Jurkat, Clone E6-1 (cell line): ENCODE measurements around the gene VIPR1.

Experiments used
- DNase-seq: peaks from one replicate; pipeline ENCODE4 v3.0.0-alpha.2; 2011; ENCODE audit warnings: low read depth, low spot score
- H3K4me3 ChIP-seq: 2 replicates; pipeline ENCODE4 v1.5.1; 2011; ENCODE audit warnings: mild to moderate bottlenecking, low read length, control low read depth, moderate library complexity

VIPR1 gene

DNA sequence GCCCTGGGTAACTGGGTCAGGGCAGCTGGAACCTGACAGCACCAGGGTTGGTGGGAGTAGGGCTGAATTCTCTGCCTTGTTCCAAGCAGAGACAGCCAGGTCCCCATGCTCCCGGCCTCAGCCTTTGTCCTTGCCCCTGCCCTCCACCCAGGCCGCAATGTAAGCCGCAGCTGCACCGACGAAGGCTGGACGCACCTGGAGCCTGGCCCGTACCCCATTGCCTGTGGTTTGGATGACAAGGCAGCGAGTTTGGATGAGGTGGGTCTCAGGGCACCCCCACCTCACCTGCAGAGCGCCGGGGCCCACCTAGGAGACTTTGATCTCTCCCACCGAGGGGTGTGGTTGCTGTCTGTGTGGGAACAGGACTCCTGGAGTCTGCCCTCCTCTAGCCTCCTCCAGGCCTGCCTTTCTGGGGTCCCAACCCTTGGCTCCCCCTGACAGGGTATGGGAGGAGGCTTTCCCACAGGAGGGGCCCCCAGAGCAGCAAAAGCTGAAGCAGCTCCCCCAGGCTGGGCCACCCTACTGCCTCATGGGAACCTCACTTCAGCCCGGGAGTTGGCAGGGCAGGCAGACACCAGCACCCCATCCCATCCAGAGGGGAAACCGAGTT is 23.4 kb downstream of the VIPR1 start:
- no peak for DNase-seq
- no peak overlapping the region for H3K4me3 ChIP-seq

DNA sequence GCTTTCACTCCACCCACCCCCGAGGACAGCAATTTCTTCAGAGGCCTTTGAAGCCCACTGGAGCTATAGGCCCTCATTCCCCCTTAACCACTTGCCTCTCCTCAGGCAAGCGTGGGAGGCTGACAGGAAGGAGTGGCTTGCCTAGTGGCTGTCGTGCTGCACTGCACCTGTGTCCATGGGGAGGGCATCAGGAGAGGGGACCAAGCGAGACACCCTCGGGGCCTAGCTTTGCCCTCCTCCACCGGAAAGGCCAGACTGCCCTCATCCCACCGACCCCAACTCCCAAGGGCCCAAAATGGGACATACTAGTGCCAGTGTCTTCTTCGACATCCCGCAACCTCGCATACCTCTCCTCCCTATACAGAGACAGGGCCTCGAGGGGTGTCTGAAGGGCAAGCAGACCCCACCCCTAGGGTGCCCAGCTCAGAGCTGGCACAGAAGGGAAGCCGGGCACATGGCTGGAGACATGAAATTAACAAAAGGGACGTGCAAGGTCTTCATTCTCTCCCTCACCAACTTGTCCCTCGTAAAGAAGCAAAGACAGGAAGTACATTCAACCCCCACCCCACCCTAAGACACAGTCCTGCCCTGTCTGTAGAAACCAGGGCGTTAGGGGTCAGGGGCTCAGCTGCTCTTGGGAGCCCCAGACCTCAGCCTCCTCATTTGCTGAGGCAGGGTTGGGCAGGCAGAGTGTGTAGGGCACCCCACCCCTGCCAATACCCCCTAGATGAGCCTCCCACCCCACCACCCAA is 24.3 kb downstream of the VIPR1 start:
- no peak overlapping the region for H3K4me3 ChIP-seq
- DNase-seq: peak; percentile 53

DNA sequence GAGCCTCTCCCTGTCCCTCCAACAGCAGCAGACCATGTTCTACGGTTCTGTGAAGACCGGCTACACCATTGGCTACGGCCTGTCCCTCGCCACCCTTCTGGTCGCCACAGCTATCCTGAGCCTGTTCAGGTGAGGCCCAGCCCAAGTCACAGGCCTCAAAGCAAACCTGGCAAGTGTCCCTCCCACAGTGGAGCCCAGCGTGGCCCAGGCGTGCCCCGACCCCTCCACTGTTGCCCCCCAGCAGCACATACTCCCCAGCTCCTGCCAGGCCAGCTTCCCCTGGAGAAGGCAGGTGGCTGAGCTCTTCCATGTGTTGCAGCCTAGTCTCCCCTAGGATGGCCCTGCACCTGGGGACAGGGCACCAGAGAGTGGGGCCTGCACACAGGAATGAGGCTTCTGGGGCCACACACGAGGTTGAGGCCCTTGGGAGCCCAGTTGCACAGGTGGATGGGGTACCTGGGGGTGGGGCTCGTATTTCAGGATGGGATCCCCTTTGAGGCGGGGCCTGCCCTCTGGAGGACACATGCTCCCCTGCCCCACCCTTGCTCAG is 25.0 kb downstream of the VIPR1 start:
- H3K4me3 ChIP-seq: no peak overlapping the region
- DNase-seq: no peak

DNA sequence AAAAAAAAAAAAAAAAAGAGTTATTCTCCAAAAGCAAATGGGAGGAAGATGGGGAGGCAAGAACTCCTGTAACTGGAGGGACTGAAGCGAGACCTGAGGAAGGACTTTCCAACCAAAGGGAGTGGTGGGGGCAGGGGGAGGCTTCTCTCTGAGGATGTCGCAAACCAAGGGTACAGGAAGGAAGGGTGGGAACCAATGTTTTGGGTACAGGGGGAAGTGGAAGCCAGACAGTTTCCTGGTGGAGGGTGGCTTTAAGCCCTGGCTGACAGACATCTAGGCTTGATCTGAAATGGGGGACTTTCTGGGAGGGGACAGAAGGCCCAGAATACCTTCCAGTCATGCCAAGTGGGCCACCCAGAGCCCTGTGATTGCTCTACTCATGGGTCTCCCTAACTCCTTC is 27.0 kb downstream of the VIPR1 start:
- DNase-seq: no peak
- no peak overlapping the region for H3K4me3 ChIP-seq

DNA sequence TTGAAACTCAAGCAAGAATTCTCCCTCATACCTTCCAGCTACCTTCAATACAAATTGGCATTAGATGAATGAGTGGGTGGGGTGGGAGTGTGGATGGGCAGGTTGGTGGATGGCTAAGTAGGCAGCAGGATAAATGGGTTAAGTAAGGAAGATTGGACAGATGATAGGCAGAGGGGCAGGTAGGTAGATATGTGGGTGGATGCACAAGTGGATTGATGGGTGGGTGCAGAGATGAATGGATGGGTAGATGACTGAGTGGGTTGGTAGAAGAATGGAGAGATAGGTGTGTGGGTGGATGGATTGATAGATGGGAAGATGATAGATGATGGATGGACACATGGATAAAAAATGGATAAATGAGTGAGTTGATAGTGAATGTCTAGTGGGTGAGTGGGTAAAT is 27.6 kb downstream of the VIPR1 start:
- no peak overlapping the region for H3K4me3 ChIP-seq
- DNase-seq: no peak

DNA sequence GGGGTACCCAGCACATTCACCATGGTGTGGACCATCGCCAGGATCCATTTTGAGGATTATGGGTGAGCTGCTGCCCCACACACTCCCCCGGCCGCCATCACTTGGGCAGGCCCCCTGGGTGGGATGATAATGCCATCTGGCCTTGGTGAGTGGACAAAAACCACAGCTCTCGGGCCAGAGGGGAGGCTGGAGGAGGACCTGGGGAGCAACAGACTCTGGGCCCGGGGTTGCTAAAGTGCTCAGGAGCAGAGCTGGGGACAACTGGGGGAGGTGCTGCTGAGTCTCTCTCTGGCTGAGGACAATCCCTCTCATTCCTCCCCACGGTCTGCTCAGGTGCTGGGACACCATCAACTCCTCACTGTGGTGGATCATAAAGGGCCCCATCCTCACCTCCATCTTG is 29.0 kb downstream of the VIPR1 start:
- no peak overlapping the region for H3K4me3 ChIP-seq
- no peak for DNase-seq

DNA sequence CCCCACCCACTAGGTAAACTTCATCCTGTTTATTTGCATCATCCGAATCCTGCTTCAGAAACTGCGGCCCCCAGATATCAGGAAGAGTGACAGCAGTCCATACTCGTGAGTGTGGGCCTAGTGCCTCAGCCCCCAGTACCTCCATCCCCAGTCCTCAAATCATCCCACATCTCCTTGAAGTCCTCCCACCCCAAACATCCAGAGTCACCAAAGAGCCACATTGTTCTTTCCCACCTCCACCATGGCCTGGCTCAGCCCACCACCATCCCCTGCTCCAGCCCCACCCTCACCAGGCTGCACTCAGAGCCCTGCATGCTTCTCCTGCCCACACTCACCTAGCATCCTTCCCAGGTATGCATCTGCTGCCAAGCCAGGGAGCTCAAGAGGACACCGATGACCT is 29.8 kb downstream of the VIPR1 start:
- no peak overlapping the region for H3K4me3 ChIP-seq
- no peak for DNase-seq

DNA sequence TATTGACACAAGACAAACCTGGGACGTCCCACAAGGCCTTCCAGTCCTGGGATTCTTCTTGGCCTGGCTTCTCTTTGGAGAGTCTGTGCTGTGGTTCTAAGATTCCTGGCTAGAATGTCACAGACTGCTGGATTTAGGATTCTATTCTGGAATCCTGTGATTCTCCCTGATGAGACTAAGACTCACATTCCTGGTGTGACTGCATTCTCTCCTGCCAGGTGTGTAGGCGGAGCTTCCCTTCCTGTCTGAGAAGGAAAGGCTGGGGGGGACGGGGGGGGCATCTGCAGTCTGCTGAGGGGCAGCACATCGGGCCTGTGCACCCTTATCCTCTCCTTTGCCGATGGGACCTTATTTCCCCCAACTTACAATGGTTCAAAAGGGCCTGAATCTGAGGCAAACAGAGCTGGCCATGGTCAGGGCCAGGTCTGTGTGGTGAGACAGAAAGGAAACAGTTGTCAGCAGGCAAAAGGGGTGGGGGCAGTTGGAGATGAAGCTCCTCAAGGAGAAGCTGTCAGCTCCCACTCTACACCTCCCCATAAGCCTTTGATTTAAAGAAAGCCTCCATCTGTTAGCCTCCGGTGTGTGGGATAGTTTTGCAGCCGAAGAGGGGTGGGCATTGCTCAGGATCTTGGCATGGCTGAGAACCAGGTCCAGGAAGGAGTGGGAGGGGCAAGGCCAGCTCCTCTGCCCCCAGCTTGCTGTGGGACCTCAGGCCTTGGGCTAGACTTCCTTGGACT is 30.9 kb downstream of the VIPR1 start:
- no peak overlapping the region for H3K4me3 ChIP-seq
- no peak for DNase-seq

DNA sequence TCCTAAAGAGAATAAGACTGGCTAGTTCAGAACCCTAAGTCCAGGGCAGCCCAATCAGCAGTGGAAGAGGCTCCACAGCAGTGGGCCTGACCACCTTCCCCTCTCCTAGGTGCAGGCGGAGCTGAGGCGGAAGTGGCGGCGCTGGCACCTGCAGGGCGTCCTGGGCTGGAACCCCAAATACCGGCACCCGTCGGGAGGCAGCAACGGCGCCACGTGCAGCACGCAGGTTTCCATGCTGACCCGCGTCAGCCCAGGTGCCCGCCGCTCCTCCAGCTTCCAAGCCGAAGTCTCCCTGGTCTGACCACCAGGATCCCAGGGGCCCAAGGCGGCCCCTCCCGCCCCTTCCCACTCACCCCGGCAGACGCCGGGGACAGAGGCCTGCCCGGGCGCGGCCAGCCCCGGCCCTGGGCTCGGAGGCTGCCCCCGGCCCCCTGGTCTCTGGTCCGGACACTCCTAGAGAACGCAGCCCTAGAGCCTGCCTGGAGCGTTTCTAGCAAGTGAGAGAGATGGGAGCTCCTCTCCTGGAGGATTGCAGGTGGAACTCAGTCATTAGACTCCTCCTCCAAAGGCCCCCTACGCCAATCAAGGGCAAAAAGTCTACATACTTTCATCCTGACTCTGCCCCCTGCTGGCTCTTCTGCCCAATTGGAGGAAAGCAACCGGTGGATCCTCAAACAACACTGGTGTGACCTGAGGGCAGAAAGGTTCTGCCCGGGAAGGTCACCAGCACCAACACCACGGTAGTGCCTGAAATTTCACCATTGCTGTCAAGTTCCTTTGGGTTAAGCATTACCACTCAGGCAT is 33.7 kb downstream of the VIPR1 start:
- peak; percentile 44 for DNase-seq
- no peak overlapping the region for H3K4me3 ChIP-seq

DNA sequence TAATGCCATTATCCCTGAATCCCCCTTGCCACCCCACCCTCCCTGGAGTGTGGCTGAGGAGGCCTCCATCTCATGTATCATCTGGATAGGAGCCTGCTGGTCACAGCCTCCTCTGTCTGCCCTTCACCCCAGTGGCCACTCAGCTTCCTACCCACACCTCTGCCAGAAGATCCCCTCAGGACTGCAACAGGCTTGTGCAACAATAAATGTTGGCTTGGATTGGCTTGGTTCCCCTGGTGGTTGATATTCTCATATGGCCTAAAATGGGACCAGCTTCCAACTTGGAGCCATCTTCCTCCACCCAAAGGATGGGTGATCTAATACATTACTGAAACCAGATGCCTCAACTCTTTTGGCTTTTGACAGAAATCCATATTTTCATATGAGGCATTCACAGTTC is 34.9 kb downstream of the VIPR1 start:
- no peak overlapping the region for H3K4me3 ChIP-seq
- DNase-seq: no peak

DNA sequence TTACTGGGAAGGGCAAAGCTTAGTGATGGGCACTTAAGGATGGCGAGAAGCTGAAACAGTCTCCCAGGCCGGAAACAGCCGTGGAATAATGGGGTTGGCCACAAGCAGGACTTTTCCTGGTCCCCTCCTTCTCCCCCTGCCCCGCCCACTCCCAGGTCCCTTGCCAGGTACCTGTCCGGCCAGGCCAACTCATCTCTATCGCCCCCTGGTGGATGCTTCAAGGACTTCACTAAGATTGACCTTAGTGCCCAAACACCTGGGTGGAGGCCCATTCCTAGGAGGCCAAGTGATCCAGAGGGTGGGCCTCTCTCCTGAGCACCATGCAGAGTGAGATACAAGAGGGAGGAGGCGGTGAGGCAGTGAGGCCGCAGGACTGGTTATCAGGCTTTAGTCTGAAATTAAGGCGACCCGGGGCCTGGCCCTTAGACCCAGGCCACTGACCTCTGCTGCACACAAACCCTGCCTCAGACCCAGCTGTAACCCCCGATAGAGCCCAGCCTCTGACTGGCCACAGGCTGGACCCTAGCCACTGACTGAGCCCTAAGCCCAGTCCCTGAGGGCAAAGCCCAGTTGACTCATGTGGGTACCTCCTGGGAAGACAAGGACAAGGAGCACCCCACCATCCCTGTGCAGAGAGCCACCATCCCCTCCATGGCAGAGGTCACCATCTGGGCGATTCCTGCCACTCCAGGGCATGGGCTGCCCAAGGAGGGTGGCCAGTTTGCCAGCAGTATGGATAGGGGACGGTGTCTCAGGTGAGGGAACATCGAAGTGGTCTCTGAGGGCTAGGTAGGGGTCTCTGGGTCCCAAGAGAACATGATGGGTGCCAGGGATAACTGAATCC is 37.6 kb downstream of the VIPR1 start:
- H3K4me3 ChIP-seq: no peak overlapping the region
- peak; percentile 10 for DNase-seq

DNA sequence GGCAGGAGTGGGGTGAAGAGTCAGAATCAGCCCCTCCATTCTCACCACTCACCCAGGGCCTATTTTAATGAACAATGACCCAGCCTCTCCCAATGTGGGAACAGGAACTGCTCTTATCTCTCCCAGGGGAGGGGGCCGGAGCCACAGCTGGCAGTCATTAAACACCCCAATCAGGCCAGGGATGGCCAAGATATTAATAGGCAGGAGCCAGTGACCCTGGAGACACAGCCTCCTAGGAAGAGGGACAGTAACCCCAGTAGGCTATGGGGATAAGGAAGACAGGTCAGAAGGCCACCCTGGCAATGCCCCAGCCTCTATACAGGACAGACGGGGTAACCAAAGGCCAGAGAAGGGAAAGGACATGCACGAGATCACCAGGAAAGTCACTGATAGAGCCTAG is 38.6 kb downstream of the VIPR1 start:
- no peak overlapping the region for H3K4me3 ChIP-seq
- DNase-seq: no peak

DNA sequence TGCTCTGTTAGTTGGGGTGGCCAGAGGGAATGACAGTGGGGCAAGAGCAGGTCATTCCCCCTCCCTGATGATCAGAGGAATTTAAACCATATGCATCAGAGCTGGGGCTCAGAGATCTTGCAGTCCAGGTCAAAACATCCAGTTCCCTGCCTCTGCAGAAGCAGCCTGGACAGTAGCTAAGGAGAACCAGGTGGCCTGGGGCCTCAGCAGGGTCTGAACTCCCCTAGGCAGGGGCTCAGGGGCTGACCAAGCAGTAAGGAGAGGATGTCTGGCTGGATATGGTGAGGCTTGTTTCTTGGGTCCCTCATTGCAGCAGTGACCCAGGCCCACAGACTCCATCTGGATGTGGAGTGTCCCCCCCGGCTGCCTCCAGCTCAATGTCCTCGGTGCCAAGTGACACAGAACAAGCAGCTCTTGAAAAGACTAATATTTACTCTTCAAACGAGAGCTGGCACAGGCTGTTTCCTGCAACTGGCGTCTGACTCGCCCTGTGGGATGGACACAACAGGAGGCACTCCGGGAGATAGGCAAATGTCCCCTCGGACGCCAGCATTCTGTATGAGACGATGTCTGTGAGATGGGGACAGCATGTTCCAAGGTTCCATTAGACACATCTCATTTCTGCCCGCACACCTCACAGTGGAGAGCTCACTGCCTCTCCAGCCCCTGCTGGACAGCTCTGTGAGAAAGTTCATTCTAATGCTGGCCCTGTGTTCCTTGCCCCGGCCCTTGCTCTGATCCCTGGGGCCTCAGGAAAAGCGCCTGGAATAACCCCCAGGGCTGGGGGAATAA is 42.2 kb downstream of the VIPR1 start:
- no peak for DNase-seq
- no peak overlapping the region for H3K4me3 ChIP-seq

DNA sequence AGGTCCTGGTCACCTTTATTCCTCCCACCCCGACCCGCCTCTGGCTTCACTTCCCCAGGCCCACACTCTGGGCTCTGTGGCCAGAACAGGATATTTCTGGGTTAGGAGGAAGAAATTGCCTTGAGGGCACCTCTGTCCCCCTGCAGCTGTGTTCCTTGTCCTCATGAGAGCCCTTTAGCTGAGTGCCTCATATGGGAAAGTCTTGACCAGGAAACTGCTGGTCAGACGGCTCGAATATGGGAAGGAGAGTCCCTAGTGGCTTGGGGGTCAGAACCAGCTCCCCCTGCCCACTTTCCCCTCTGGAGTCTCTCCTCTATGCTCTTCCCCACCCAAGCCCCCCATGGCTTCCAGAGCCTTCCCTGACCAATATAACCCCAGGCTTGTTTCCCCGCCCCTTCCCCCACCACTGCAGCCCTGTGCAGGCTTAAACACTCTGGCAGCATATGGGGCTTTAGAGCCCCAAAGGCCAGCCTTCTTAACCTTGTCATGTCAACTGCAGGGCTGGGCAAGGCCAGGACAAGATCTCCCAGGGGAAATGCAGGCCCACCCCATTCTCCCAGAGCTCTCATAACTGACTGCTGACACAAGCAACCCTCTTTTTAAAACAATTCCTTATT is 42.9 kb downstream of the VIPR1 start:
- no peak overlapping the region for H3K4me3 ChIP-seq
- no peak for DNase-seq

DNA sequence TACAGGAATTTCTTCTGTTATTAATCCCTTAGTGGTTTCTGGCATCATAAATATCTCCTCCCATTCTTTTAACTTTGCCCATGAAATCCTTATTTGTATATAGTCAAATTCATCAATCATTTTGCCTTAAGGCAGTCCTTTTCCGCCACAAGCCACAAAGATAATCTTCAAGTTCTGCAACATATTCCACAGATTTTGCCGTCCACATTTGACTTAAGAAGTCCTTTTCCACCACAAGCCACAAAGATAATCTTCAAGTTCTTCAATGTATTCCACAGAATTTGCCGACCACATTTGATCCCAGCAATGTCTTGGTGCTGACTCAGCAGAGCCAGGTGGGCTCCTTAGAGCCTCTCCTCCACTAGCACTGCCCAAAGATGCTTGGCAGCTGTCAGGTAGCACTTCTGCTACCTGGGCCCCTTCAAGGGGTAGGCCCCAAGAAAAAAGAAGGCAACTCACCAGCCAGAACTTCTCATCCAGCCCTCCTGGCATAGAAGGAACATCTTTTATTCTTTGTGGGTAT is 44.3 kb downstream of the VIPR1 start:
- no peak overlapping the region for H3K4me3 ChIP-seq

DNA sequence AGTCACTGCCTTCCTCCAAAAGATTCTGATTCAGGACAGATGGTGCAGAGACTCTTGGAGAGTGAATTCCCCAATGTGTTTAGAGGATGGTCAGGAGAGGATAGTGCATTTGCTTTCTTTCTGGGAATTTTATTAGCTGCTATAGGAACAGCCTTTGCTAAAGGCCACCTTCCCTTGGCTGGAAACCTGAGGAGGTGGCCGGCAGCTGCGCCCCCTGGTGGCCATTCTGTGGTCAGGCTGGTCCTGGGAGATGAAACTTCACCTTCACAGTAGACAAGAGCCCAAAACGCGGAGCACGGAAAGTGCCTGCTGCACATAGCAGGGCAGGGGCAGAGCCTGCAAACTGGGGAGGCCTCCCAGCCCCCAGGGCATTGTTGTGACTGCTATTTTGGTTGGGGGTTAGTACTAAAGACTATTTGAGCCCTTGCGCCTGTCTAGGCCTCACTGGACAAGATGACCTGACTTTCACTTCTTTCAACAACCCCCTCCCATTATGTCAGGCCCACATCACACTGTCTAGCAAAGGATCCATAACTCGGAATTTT is 45.0 kb downstream of the VIPR1 start:
- no peak overlapping the region for H3K4me3 ChIP-seq
- DNase-seq: no peak

More for the DNA sequence above, 44.3 kb downstream of the VIPR1 start:
- DNase-seq: no peak

DNA sequence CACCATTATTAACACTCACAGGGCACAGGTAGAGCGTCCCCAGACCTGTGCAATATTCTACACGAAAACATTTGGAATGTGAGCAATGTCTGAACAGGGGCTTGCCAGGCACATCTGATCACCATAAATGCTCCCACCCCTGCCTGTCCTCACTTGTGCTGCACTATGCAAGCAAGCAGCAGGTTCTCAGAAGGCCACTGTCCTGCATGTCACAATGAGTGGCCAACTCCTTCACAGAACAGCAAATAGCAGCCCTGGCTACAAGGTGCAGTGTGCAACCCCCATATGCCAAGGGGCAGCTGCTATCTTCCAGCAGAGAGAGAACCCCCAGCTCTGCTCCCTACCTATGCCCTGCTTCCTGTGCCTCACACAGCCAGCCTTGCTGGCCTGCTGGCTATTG is 46.7 kb downstream of the VIPR1 start:
- H3K4me3 ChIP-seq: no peak overlapping the region
- no peak for DNase-seq
